ENCODE results near the gene PITRM1.
"Not testable (repeated sequence)": the region's sequence is repeated elsewhere in the genome, so short reads cannot be mapped to it uniquely, and the experiment has no call there.

Gene PITRM1

GRCh38 chr10:3119796-3120459 lies 52.7 kb downstream of the PITRM1 start:
- no peak for DNase-seq

GRCh38 chr10:3118641-3119091 lies 53.9 kb downstream of the PITRM1 start:
- DNase-seq, result no peak

GRCh38 chr10:3117486-3117885 lies 55.1 kb downstream of the PITRM1 start:
- DNase-seq, result no peak

- no peak for DNase-seq
Observed at GRCh38 chr10:3116508-3117100, 56.0 kb downstream of the PITRM1 start.

- no peak for DNase-seq
Observed at GRCh38 chr10:3115685-3116084, 56.9 kb downstream of the PITRM1 start.

GRCh38 chr10:3113343-3113720 lies 59.2 kb downstream of the PITRM1 start:
- DNase-seq, result no peak

GRCh38 chr10:3111621-3112163 lies 60.9 kb downstream of the PITRM1 start:
- no peak for DNase-seq

- no peak for DNase-seq
Observed at GRCh38 chr10:3110782-3111620, 61.6 kb downstream of the PITRM1 start.

GRCh38 chr10:3109633-3110032 lies 62.9 kb downstream of the PITRM1 start:
- no peak for DNase-seq

GRCh38 chr10:3109196-3109595 lies 63.4 kb downstream of the PITRM1 start:
- no peak for DNase-seq

GRCh38 chr10:3108575-3109105 lies 63.9 kb downstream of the PITRM1 start:
- no peak for DNase-seq

GRCh38 chr10:3108033-3108432 lies 64.5 kb downstream of the PITRM1 start:
- DNase-seq, result no peak

GRCh38 chr10:3107426-3107961 lies 65.1 kb downstream of the PITRM1 start:
- DNase-seq, result no peak

GRCh38 chr10:3106928-3107425 lies 65.6 kb downstream of the PITRM1 start:
- DNase-seq, result no peak

GRCh38 chr10:3106328-3106727 lies 66.3 kb downstream of the PITRM1 start:
- not testable (repeated sequence) for DNase-seq

- DNase-seq, result no peak
Observed at GRCh38 chr10:3105905-3106304, 66.7 kb downstream of the PITRM1 start.

- DNase-seq, result no peak
Observed at GRCh38 chr10:3105166-3105565, 67.4 kb downstream of the PITRM1 start.

GRCh38 chr10:3104251-3104918 lies 68.2 kb downstream of the PITRM1 start:
- DNase-seq, result no peak

GRCh38 chr10:3103646-3104045 lies 68.9 kb downstream of the PITRM1 start:
- DNase-seq, result no peak

- DNase-seq, result no peak
Observed at GRCh38 chr10:3102720-3103427, 69.7 kb downstream of the PITRM1 start.

GRCh38 chr10:3100856-3101640 lies 71.5 kb downstream of the PITRM1 start:
- no peak for DNase-seq

All from NCI-H524 treated with DMSO at 0.1 percent for 48 hours (cell line).